ENCODE data around the gene SNRNP25. TPM values are rescaled to one million over a fixed set of nuclear protein-coding genes. Genes with fewer than 3 reads are reported as not detected.

The SNRNP25 gene
- polyA plus RNA-seq, 12 donors: 19.6 to 39.7 (median 23.7) TPM; not detected in 1

- DNase-seq: no peak
Measured at GRCh38 chr16:61879-62281, 8.3 kb downstream of the SNRNP25 start.

DNA sequence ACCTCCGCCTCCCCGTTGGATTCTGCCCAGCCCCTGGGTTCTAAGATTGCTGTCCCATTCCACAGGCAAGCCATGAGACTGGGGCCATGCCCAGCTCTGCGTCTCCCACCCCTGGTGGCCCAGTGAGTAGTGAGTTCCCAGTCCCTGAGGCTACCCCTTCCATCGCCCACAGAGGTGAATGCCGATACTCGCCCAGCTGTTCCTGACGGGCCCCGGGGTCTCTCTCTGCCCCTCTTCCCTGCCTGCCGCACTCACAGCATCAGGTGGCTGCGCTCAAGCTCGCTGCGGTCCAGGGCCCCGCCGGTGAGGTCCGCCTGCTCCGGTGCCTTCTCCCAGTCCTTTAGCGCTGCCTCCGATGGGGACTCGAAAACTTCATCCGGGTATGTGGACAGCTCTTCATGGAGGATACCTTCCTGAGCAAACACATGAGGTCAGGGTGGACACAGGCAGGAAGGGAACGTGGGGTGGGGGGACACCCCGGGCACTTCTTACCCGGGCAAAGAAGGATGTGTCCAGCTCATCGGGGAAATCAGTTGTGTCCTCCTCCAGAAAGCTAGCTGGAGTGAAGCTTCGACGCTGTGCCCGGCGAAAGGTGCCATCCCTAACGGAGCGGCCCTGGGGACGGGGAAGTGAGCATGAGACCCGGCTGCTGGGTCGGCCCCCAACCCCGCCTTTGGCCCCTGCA, 8.8 kb downstream of the SNRNP25 start:
- DNase-seq: no peak

- no peak for DNase-seq
Measured at GRCh38 chr16:62968-63391, 9.4 kb downstream of the SNRNP25 start.

DNA sequence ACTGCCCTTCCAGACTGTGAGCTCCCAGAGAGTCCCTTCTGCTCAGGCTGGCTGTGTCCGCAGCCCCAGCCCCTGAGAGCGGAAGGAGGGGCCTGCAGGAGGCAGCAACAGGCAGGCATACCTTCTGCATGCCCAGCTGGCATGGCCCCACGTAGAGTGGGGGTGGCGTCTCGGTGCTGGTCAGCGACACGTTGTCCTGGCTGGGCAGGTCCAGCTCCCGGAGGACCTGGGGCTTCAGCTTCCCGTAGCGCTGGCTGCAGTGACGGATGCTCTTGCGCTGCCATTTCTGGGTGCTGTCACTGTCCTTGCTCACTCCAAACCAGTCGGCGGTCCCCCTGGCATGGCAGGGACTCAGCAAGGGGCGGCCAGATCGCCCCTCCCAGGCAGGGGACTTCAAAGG, 9.8 kb downstream of the SNRNP25 start:
- DNase-seq: no peak

DNA sequence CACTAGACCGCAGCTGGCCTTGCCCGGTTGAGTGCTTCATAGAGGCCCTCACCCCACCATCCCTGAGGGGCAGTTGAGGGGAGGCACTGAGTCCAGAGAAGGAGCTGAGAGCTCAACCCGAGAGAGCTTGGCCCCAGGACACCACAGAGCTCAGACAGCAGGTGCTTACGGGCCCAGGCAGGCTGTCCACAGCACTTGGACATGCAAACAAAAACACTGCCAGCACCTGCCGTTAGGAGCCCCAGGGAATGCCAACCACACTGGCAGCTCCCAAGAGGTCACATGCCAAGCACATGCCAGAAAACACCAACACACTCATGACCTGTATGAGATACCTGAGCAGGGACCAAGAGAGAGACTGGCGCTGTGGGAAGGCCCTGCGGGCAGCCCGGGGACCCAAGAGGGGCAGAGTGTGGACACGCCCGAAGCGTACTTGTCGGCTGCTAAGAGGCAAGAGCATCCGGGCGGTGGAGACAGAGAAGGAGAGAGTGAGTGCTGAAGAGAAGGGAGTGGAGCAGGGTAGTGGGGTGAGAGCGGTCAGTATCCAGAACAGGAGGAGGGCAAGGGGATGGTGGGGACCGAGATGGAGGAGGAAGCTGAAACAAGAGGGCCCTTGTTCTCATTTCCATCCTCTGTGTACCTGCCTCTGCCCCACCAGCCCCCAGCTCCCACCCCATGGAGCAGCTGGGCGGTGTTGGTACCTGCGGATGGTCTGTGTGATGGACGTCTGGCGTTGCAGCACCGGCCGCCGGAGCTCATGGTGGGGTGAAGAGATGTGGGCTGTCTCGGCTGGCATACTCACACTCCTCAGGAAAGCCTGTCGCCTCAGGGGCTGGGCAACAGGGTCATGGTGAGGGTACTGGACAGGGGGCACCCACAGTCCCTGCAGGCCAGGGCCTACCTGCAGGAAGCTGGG, 10.6 kb downstream of the SNRNP25 start:
- DNase-seq: no peak

- no peak for DNase-seq
Measured at GRCh38 chr16:64914-65255, 11.3 kb downstream of the SNRNP25 start.

DNA sequence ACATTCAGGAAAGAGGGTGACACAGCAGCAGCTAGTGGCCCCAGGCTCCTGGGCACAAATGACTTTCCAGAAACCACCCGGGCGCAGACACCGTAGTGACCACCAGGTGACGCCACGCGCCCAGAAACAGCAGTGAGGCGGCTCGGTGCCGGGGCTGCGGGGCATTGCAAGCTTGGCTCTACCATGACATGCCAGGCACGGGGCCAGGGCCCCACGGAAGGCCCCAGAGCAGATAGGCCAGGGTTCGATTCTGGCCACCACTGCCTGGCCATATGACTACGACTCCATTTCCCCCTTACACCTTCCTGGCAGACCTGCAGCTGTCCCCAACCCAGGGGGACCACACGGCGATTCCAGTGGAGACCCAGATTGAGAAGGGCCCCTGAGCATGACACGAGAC, 12.1 kb downstream of the SNRNP25 start:
- no peak for DNase-seq

- DNase-seq: no peak
Measured at GRCh38 chr16:66309-67182, 12.9 kb downstream of the SNRNP25 start.

- DNase-seq: no peak
Measured at GRCh38 chr16:67183-67791, 13.7 kb downstream of the SNRNP25 start.

DNA sequence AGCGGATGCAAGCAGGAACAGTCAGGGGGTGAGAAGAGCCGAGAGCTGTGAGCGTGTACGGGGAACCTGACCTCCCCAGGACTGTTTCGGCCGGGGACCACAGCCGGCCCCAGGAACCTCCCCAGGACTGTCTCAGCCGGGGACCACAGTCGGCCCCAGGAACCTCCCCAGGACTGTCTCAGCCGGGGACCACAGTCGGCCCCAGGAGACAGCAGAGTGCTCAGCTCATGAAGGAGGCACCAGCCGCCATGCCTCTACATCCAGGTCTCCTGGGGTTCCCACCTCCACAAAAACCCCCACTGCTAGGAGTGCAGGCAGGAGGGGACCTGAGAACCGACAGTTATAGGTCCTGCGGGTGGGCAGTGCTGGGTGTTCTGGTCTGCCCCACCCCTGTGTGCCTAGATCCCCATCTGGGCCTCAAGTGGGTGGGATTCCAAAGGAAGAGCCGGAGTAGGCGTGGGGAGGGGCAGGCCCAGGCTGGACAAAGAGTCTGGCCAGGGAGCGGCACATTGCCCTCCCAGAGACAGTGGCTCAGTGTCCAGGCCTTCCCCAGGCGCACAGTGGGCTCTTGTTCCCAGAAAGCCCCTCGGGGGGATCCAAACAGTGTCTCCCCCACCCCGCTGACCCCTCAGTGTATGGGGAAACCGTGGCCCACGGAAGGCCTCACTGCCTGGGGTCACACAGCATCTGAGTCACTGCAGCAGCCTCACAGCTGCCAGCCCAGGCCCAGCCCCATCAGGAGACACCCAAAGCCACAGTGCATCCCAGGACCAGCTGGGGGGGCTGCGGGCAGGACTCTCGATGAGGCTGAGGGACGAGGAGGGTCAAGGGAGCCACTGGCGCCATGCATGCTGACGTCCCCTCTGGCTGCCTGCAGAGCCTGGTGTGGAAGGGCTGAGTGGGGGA, 14.5 kb downstream of the SNRNP25 start:
- DNase-seq: no peak

GRCh38 chr16:69181-69580, 15.6 kb downstream of the SNRNP25 start:
- DNase-seq: no peak

- DNase-seq: no peak
Measured at GRCh38 chr16:71210-71539, 17.5 kb downstream of the SNRNP25 start.

- peak; percentile 82 for DNase-seq
Measured at GRCh38 chr16:71540-72401, 18.1 kb downstream of the SNRNP25 start.

GRCh38 chr16:72561-73548, 19.2 kb downstream of the SNRNP25 start, which contains the start of gene RHBDF1:
RHBDF1 (minus strand) TSS chr16:72631; CDS start chr16:65015, 7,616 bp downstream.
- no peak for DNase-seq

- no peak for DNase-seq
Measured at GRCh38 chr16:74051-74746, 20.6 kb downstream of the SNRNP25 start.

DNA sequence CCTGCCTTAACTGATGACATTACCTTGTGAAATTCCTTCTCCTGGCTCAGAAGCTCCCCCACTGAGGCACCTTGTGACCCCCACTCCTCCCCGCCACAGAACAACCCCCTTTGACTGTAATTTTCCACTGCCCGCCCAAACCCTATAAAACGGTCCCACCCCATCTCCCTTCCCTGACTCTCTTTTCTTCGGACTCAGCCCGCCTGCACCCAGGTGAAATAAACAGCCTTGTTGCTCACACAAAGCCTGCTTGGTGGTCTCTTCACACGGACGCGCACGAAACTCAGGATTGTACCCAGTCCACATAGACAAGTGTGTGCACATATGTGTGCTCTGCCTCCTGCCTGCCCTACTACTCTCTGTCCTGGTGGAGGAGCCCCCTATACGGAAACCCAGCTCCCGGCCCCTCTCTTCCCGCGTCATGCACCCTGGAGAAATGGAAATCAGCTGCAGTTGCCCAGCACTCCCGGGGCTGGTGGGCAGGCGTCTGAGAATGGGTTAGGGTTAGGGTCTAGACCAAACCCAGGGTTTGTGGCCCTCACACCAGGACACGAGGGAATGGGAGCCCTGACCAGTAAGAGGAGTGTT, 21.2 kb downstream of the SNRNP25 start:
- no peak for DNase-seq
